H1 (cell line): ENCODE results near the gene ITLN1.
"Not testable (repeated sequence)": the region's sequence is repeated elsewhere in the genome, so short reads cannot be mapped to it uniquely, and the experiment has no call there.

Experiments
- BCL11A ChIP-seq, 2 experiments: IDR thresholded peaks; one replicate each; pipeline ENCODE4 v1.6.1; 2011; ENCODE audit warnings: low read depth in 2 of 2, low read length in 2 of 2, mild to moderate bottlenecking in 2 of 2
- CREB1 ChIP-seq: IDR thresholded peaks from 2 replicates; pipeline ENCODE4 v1.6.1; 2012; ENCODE audit warnings: inconsistent platforms
- CTCF ChIP-seq, 3 experiments: IDR thresholded peaks; 1 replicate in 2 of 3; 2 replicates in 1 of 3; pipeline versions ENCODE4 v1.5.1 to v1.6.1; 2011; ENCODE audit warnings: low read length in 3 of 3, mild to moderate bottlenecking in 3 of 3, inconsistent platforms in 2 of 3, low read depth in 1 of 3, moderate library complexity in 1 of 3; ENCODE audit not compliant: insufficient read depth in 1 of 3; ENCODE audit errors: control extremely low read depth in 1 of 3
- EP300 ChIP-seq, 2 experiments: IDR thresholded peaks; 1 replicate in 1 of 2; 2 replicates in 1 of 2; pipeline ENCODE4 v1.6.1; 2011 to 2012; ENCODE audit warnings: low read depth in 2 of 2, low read length in 2 of 2, mild to moderate bottlenecking in 2 of 2, borderline replicate concordance in 1 of 2, inconsistent platforms in 1 of 2, moderate library complexity in 1 of 2
- EZH2 ChIP-seq: fragments of 200-600 bp; sonication (generic); IDR thresholded peaks from 2 replicates; pipeline ENCODE4 v1.7.1; 2012; ENCODE audit warnings: low read depth, mild to moderate bottlenecking, moderate library complexity, low read length, inconsistent platforms; ENCODE audit not compliant: severe bottlenecking
- JUND ChIP-seq: IDR thresholded peaks from 2 replicates; pipeline ENCODE4 v1.6.1; 2011; ENCODE audit warnings: mild to moderate bottlenecking, improper control_type of control experiment, low read length
- KDM1A ChIP-seq: fragments of 200-600, 300-600 bp; sonication (generic); IDR thresholded peaks from 2 replicates; pipeline ENCODE4 v1.7.1; 2016; ENCODE audit warnings: mild to moderate bottlenecking, low read length, borderline replicate concordance
- POLR2A ChIP-seq, 2 experiments: IDR thresholded peaks; 1 replicate in 1 of 2; 2 replicates in 1 of 2; pipeline ENCODE4 v1.6.1; 2011; ENCODE audit warnings: low read depth in 2 of 2, low read length in 2 of 2, mild to moderate bottlenecking in 2 of 2; ENCODE audit errors: control extremely low read depth in 1 of 2
- RNF2 ChIP-seq: fragments of 200-900, 300-1000 bp; sonication (generic); IDR thresholded peaks from 2 replicates; pipeline ENCODE4 v1.7.1; 2016; ENCODE audit warnings: borderline replicate concordance, low read depth, mild to moderate bottlenecking, antibody characterized with exemption, low read length; ENCODE audit not compliant: poor library complexity, severe bottlenecking; ENCODE audit errors: missing control alignments
- SP1 ChIP-seq: IDR thresholded peaks from 2 replicates; pipeline ENCODE4 v1.6.1; 2011; ENCODE audit warnings: low read depth, low read length
- TAF1 ChIP-seq: IDR thresholded peaks from 2 replicates; pipeline ENCODE4 v1.6.1; 2011; ENCODE audit warnings: mild to moderate bottlenecking, low read depth, low read length

DNA sequence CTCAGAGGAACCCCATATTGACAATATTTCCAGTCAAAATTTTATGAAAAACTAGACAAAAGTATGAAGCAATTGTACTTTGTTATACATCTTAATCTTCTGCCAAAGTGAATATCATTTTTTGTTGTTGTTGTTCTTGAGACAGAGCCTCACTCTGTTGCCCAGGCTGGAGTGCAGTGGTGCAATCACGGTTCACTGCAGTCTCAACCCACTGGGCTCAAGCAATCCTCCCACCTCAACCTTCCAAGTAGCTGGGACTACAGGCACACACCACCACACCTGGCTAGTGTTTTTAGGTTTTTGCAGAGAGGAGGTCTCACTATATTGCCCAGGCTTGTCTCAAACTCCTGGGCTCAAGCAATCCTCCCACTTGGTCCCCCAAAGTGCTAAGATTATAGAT lies 17.3 kb upstream of the ITLN1 start:
- not testable (repeated sequence) for TF ChIP-seq CTCF (IDR thresholded peaks at IDR 0.05; ENCODE audit: control extremely low read depth in 1 of 3, insufficient read depth in 1 of 3, low read depth in 1 of 3, low read length in 3 of 3); POLR2A (IDR thresholded peaks at IDR 0.05; ENCODE audit: control extremely low read depth in 1 of 2, low read depth in 2 of 2, low read length in 2 of 2); EZH2; JUND; KDM1A; EP300 (IDR thresholded peaks at IDR 0.05; ENCODE audit: borderline replicate concordance in 1 of 2, low read depth in 2 of 2, low read length in 2 of 2); RNF2; TAF1; BCL11A (IDR thresholded peaks at IDR 0.05; ENCODE audit: low read depth in 2 of 2, low read length in 2 of 2); CREB1; SP1
